Measurements from ENCODE around the gene ID4.

- TF ChIP-seq CTCF (conservative IDR thresholded peaks at IDR 0.05; ENCODE audit: low read depth, low read length) (no peak), ELK1 (IDR thresholded peaks at IDR 0.05; ENCODE audit: borderline replicate concordance, low read depth, low read length) (no peak), RAD21 (IDR thresholded peaks at IDR 0.05; ENCODE audit: low read length) (no peak), MXI1 (IDR thresholded peaks at IDR 0.05; ENCODE audit: borderline replicate concordance, low read depth, low read length) (no peak), POLR2A (IDR thresholded peaks at IDR 0.05; ENCODE audit: low read depth, low read length) (no peak)
These were observed 12.0 kb downstream of the ID4 start for GRCh38 chr6:19849196-19849595.
